Activated effector memory CD4-positive, alpha-beta T cell treated with Interleukin-2 at 50 U/mL for 16 hours (primary cell): ENCODE measurements around the gene GYPC.

Experiments
- DNase-seq: peaks from one replicate; pipeline ENCODE4 v3.0.0-alpha.2; 2020

Gene GYPC

DNA sequence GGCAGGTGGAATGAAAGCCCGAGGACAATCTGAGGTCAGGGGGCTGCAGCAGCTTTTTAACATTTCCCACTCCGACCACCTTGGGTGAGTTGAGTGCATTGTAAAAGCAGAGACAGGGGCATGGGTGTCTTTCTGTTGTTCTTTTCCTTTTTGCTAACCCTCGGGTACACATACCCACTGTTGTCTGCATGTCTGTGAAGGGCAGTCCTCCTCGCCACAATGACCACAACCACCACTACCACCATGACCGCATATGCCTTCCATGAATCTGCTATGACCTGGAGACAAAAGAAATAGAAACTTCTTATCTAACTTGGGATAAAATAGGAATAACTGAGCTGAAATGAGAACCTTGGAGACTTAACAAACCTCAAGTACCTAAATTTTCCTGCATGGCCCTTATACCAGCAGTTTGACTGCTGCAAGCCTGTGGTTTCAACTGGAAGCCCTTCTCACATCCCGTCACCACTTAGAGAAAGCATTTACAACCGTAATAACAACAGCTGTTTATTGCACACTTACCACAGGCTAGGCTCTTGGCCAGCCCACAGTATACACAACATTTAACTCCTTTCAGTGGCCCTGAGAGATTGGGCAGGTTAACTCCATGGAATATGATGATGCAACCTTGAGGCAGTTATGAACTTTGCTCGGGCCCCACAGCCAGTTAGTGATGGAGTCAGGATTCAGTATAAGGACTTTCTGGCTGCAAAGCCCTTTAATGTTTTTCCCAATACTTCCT, 80.3 kb downstream of the GYPC start:
- no peak for DNase-seq

DNA sequence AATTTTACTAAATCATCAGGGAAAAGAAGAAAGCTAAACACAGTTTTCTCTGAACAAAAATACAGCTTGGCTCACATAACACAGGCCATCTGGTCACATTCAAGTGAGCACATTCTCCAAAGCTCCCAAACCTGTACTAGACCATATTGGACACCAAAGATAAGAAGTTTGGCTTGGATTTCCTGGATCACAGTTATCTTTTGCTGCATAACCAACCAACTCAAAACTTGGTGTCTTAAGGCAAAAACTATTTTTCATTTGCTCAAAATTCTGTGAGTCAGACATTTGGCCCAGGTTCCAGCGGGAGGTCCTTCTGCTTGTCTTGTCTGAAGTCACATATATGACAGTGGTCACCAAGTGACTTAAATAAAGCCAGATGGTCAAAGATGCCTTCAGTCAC, 83.2 kb downstream of the GYPC start:
- no peak for DNase-seq

DNA sequence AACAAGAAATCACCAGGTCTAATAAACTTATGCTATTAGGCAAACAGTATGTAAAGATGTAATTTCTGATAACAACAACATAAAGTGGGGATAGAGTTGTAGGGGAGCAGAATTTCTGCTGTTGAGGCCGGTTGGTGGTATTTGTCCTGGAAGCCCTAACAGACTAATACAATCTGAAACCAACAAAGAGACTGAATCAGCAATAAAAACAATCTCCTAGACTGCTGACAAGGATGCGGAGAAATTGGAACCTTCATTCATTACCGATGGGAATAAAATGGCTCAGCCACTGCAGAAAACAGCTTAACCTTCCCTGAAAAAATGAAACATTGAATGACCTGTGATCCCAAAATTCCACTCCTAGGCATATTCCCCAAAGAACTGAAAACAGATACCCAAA, 88.7 kb downstream of the GYPC start:
- no peak for DNase-seq
